Neural progenitor cell (in vitro differentiated cells): ENCODE data around the gene DNAH3. TPM values are rescaled to one million over a fixed set of nuclear protein-coding genes. Genes with fewer than 3 reads are reported as not detected.

Source experiments
- DNase-seq: peaks from one replicate; pipeline ENCODE4 v3.0.0-alpha.2; 2016; ENCODE audit warnings: low spot score
- H2AFZ ChIP-seq: fragments of 200-600 bp; sonication (generic); replicated peaks from 2 replicates; pipeline ENCODE4 v1.6.1; 2016; ENCODE audit warnings: antibody characterized with exemption
- H3F3A ChIP-seq: fragments of 200-600 bp; sonication (generic); 2 replicates; pipeline ENCODE4 v1.6.1; 2016; ENCODE audit warnings: antibody characterized with exemption, low read depth
- H3K27ac ChIP-seq: fragments of 200-600 bp; sonication (generic); 2 replicates; pipeline ENCODE4 v1.5.1; 2016; ENCODE audit warnings: mild to moderate bottlenecking
- H3K27me3 ChIP-seq: fragments of 200-600 bp; sonication (generic); 2 replicates; pipeline ENCODE4 v1.6.1; 2016; ENCODE audit warnings: mild to moderate bottlenecking, moderate library complexity
- H3K36me3 ChIP-seq: fragments of 200-600 bp; sonication (generic); 2 replicates; pipeline ENCODE4 v1.5.1; 2016
- H3K4me1 ChIP-seq: fragments of 200-600 bp; sonication (generic); 2 replicates; pipeline ENCODE4 v1.6.1; 2016; ENCODE audit warnings: mixed run types
- H3K4me2 ChIP-seq: fragments of 200-600 bp; sonication (generic); 2 replicates; pipeline ENCODE4 v1.6.1; 2016
- H3K4me3 ChIP-seq: fragments of 200-600 bp; sonication (generic); 2 replicates; pipeline ENCODE4 v1.5.1; 2016
- H3K79me2 ChIP-seq: fragments of 200-600 bp; sonication (generic); 2 replicates; pipeline ENCODE4 v1.6.1; 2016; ENCODE audit warnings: low read depth
- H3K9ac ChIP-seq: fragments of 200-600 bp; sonication (generic); 2 replicates; pipeline ENCODE4 v1.6.1; 2016
- H3K9me3 ChIP-seq: fragments of 200-600 bp; sonication (generic); 2 replicates; pipeline ENCODE4 v1.5.1; 2016; ENCODE audit warnings: low read depth
- H4K20me1 ChIP-seq: fragments of 200-600 bp; sonication (generic); 2 replicates; pipeline ENCODE4 v1.6.1; 2016; ENCODE audit warnings: low read depth
- H3K27ac Mint-ChIP-seq: 3 replicates; pipeline ENCODE4 v1.8.0; 2021; ENCODE audit warnings: mixed read lengths
- H3K27me3 Mint-ChIP-seq: 2 replicates; pipeline ENCODE4 v1.8.0; 2022; ENCODE audit warnings: low read depth, mild to moderate bottlenecking, inconsistent platforms, moderate library complexity, mixed read lengths; ENCODE audit not compliant: insufficient read depth
- H3K36me3 Mint-ChIP-seq: 3 replicates; pipeline ENCODE4 v1.8.0; 2021; ENCODE audit warnings: mixed read lengths
- H3K4me1 Mint-ChIP-seq: 3 replicates; pipeline ENCODE4 v1.8.0; 2021; ENCODE audit warnings: mixed read lengths
- H3K4me3 Mint-ChIP-seq: 3 replicates; pipeline ENCODE4 v1.8.0; 2021; ENCODE audit warnings: mild to moderate bottlenecking, moderate library complexity, mixed read lengths
- H3K9me3 Mint-ChIP-seq: 3 replicates; pipeline ENCODE4 v1.8.0; 2020; ENCODE audit warnings: mixed read lengths
- EZH2 ChIP-seq: fragments of 200-600 bp; sonication (generic); IDR thresholded peaks from 2 replicates; pipeline ENCODE4 v1.6.1; 2017; ENCODE audit warnings: antibody characterized with exemption, mild to moderate bottlenecking, moderate library complexity
- EZH2phosphoT487 ChIP-seq: fragments of 200-600 bp; sonication (generic); IDR thresholded peaks from 2 replicates; pipeline ENCODE4 v1.6.1; 2017; ENCODE audit warnings: antibody characterized with exemption
- total RNA-seq: library from RNA; depleted of rRNA; stranded (reverse); fragments of >200 nt; gene quantifications from 2 replicates; pipeline ENCODE4 v1.2.3, GENCODE V29; 2015; ENCODE audit warnings: low replicate concordance
- TF ChIP-seq, protein P1 (sequence below): fragments of 200-600 bp; sonication (generic); IDR thresholded peaks from 2 replicates; pipeline ENCODE4 v1.5.1; 2017; ENCODE audit warnings: antibody characterized with exemption, mild to moderate bottlenecking

The DNAH3 gene
- total RNA-seq, 1 donor from 2014 or later = 0.92 TPM

DNA sequence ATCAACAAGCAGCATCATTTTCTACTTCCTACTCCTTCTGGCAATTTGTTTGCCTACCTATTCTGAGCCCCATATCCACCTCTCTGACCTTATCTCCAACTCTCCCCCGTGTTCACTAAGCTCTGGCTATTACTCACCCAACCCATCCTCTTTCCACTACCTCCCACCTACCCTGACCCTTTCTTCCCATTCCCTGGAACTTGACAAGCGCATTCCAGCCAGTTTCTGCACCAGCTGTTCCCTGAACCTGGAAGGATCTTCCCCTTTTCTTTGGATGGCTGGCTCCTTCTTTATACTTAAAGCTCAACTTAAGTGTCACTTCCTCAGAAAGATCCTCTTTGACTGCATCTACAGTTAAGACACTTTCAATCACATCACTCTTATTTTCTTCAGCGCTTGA lies 252.7 kb downstream of the DNAH3 start:
- Mint-ChIP-seq H3K27ac (no peak overlapping the region), H3K36me3 (no peaks in the 10 kb centered on the region), H3K4me1 (peaks cover 29% of the 10 kb centered on the region), H3K4me3 (peak overlapping the region; percentile 8), H3K9me3 (no peaks in the 10 kb centered on the region), H3K27me3 (peaks cover 2% of the 10 kb centered on the region)
- Histone ChIP-seq H3K9ac (no peak overlapping the region), H3K9me3 (no peaks in the 10 kb centered on the region), H3F3A (peaks cover 6% of the 10 kb centered on the region), H3K27ac (no peak overlapping the region), H4K20me1 (peaks cover 19% of the 10 kb centered on the region), H3K4me2 (peak overlapping the region; percentile 92), H3K4me1 (peaks cover 28% of the 10 kb centered on the region), H3K27me3 (no peaks in the 10 kb centered on the region), H3K4me3 (peak overlapping the region; percentile 89), H3K79me2 (peaks cover 89% of the 10 kb centered on the region), H2AFZ (no peak overlapping the region), H3K36me3 (no peaks in the 10 kb centered on the region)
- no peak for DNase-seq
- TF ChIP-seq, protein P1, sequence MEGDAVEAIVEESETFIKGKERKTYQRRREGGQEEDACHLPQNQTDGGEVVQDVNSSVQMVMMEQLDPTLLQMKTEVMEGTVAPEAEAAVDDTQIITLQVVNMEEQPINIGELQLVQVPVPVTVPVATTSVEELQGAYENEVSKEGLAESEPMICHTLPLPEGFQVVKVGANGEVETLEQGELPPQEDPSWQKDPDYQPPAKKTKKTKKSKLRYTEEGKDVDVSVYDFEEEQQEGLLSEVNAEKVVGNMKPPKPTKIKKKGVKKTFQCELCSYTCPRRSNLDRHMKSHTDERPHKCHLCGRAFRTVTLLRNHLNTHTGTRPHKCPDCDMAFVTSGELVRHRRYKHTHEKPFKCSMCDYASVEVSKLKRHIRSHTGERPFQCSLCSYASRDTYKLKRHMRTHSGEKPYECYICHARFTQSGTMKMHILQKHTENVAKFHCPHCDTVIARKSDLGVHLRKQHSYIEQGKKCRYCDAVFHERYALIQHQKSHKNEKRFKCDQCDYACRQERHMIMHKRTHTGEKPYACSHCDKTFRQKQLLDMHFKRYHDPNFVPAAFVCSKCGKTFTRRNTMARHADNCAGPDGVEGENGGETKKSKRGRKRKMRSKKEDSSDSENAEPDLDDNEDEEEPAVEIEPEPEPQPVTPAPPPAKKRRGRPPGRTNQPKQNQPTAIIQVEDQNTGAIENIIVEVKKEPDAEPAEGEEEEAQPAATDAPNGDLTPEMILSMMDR = no peak
- TF ChIP-seq EZH2phosphoT487 (no peak), EZH2 (no peak)

GRCh38 chr16:20897253-20897897 lies 253.3 kb downstream of the DNAH3 start:
- H2AFZ ChIP-seq = no peak overlapping the region
- H3K27me3 ChIP-seq = no peaks in the 10 kb centered on the region
- no peaks in the 10 kb centered on the region for H3K9me3 ChIP-seq
- H3K4me3 ChIP-seq = no peak overlapping the region
- no peak for DNase-seq
- H3K79me2 ChIP-seq = peaks cover 89% of the 10 kb centered on the region
- Mint-ChIP-seq H3K27me3 (peaks cover 2% of the 10 kb centered on the region), H3K4me1 (peaks cover 26% of the 10 kb centered on the region), H3K36me3 (no peaks in the 10 kb centered on the region), H3K27ac (no peak overlapping the region), H3K4me3 (peak overlapping the region; percentile 8), H3K9me3 (no peaks in the 10 kb centered on the region)
- no peaks in the 10 kb centered on the region for H3K36me3 ChIP-seq
- no peak overlapping the region for H3K4me2 ChIP-seq
- H4K20me1 ChIP-seq = peaks cover 19% of the 10 kb centered on the region
- H3K27ac ChIP-seq = no peak overlapping the region
- peaks cover 23% of the 10 kb centered on the region for H3K4me1 ChIP-seq
- no peak overlapping the region for H3K9ac ChIP-seq
- H3F3A ChIP-seq = peaks cover 6% of the 10 kb centered on the region
- TF ChIP-seq EZH2 = no peak
- no peak for TF ChIP-seq EZH2phosphoT487
- TF ChIP-seq, protein P1 = no peak

DNA sequence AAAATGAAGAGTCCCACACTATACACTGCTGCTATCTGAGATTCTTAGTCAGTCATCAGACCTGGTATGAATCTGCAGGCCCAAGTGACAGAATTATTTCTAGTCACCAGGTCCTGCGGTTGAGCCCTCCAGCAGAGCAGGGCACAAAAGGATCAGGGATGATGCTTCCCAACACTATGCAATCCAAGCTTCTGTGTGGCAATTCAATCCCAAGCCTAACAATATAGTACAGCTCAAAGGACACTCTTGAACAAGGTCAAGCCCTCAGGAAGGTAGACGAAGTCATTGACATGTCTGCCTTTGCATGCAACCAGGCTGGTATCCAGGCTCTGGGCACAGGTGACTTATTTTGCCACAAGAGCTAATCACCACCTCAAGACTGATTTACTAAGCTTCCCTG lies 256.3 kb downstream of the DNAH3 start:
- H3K9me3 Mint-ChIP-seq = no peaks in the 10 kb centered on the region
- Histone ChIP-seq H3K4me3 (no peak overlapping the region), H3K4me1 (peaks cover 14% of the 10 kb centered on the region), H3K79me2 (peaks cover 98% of the 10 kb centered on the region), H3K27ac (no peak overlapping the region), H3K27me3 (no peaks in the 10 kb centered on the region), H3K36me3 (no peaks in the 10 kb centered on the region), H3F3A (no peaks in the 10 kb centered on the region), H2AFZ (no peak overlapping the region), H3K9me3 (no peaks in the 10 kb centered on the region), H4K20me1 (peaks cover 35% of the 10 kb centered on the region), H3K4me2 (no peak overlapping the region), H3K9ac (no peak overlapping the region)
- H3K4me1 Mint-ChIP-seq = peaks cover 15% of the 10 kb centered on the region
- TF ChIP-seq, protein P1 = no peak
- no peak for TF ChIP-seq EZH2
- TF ChIP-seq EZH2phosphoT487 = no peak
- no peak overlapping the region for H3K4me3 Mint-ChIP-seq
- DNase-seq = no peak
- H3K36me3 Mint-ChIP-seq = peaks cover 7% of the 10 kb centered on the region
- no peak overlapping the region for H3K27ac Mint-ChIP-seq
- H3K27me3 Mint-ChIP-seq = no peaks in the 10 kb centered on the region
